ENCODE measurements around the gene GRIA3.

GRIA3 gene

DNA sequence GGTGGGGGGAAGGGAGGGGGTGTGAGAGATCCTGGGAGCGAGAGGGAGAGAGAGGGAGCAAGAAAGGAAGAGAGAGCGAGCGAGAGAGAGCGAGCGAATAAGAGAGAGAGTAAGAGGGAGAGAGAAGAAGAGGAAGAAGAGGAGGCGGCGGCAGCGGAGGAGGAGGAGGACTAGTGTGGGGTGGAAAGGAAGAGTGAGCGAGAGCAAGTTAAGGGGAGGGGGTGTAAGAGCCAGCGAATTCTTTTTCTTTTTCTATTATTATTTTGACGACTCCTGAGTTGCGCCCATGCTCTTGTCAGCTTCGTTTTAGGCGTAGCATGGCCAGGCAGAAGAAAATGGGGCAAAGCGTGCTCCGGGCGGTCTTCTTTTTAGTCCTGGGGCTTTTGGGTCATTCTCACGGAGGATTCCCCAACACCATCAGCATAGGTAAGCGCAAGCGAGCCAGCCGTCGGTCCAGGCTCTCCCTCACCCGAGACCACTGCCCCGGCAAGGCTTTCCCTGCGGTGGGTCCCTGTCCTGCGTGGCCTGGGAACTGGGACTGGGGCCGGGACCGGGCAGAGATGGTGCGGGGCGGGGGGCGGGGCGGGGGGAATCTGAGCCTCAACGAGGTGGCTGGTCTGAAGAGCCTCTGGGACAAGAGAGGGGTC lies at the start of gene GRIA3:
GRIA3 (plus strand) TSS at position 60 of the 647 bp plus-strand sequence; CDS start at position 318, 258 bp downstream.
- no peak for DNase-seq (ENCODE audit: low spot score)

DNA sequence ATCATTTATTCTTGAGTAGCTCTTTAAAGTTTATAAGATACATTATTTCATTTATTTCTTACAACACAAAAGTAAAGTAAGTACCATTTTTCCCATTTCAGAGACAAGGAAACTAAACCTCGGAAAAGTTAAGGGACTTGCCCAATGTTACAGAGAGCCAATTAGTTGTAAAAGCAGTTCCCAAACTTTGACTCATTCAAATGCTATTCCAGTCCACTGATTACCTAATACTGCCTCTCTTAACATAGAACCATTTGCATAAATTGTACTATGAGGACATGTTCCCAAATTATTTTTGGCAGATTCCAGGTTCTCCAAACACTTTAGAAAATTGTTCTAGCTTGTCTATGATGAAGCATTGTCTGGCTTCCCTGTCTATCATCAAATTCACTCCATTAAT lies 45.6 kb upstream of the GRIA3 start:
- no peak for DNase-seq (ENCODE audit: low spot score)

DNA sequence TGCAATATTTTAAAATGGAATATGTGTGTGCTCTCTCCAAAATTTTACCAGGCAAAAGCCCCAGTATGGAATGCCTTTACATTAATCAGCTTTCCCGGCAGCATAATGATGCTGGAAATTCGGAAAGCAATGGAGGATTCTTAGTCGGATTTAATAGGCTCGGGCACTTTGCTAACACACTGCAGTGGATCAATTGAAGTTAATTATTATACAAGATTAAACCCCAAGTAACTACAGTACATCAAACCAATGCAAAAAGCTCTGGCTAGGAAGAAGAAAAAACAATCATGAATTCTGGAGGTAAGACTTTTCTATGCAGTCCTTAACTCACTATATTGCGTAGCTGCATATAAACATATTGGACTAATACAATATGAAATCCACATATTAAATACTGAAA lies 43.6 kb upstream of the GRIA3 start:
- DNase-seq (ENCODE audit: low spot score): no peak

DNA sequence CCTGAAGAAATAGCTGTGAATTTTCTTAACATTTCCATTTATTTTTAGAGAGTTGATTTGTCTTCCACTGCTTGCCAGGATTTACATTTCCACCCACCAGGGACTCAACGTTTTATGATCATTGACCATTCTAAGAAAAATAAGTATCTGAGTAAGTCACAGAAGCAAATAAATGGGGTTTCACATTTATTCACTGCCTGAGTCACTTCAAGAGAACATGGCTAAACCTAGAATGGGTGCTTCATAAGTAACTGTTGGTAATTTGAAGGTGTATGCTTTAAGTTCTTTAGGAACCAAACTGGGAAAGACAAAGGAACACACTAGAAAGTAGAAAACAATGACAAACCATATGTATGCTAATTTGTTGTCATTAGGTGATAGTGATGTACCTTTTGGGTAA lies 43.2 kb upstream of the GRIA3 start:
- DNase-seq (ENCODE audit: low spot score): no peak

DNA sequence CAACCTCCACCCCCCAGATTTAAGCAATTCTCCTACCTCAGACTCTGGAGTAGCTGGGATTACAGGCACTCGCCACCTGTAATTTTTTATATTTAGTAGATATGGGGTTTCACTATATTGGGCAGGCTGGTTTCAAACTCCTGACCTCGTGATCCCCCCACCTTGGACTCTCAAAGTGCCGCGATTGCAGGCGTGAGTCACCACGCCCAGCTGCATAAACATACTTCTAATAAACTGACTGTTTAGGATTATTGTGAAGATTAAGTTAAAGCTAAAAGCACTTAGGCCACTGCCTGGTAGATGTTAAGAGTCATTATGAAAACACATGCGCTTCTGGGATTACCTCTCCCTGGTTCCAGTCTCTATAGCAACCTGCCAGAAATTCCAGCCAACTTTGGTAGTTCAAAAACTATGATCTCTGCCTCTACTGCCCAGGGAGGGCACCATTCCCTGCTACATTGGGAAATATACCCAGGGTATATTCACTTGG lies 30.2 kb upstream of the GRIA3 start:
- DNase-seq (ENCODE audit: low spot score): no peak

DNA sequence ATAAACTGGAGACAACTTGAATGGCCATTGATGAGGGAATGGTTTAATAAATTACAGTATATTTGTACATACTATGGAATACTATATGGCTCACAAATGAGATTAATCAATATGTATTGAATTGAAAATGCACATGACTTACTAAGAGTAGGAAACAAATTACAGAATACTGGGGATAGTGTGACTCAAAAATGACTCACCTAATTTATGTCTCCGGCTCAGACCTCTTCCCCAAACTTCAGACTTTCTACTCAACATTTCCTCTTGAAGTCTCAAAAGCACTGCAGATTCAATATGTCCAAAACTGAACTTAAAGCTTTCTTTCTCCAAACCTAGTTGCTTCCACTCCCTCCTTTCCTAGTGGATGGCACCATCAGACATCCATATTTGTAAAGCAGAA lies 28.8 kb upstream of the GRIA3 start:
- DNase-seq (ENCODE audit: low spot score): no peak

DNA sequence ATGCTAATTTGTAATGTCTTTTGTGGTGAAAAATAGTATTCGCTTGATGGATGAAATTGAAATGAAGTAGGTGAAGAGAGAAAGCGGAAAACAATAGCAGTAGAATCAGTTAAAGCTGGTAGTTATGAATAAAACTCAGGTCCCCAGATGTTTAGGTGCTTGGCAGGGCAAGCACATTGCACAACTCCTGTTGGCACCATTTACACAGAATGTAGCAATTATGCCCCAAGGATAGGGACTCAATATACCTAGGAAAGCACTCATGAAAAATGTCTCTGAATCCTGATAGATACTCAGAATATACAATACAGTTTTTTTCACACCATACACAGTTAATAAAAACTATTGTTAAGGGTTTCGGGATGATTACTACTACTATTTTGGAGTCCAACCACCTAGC lies 26.5 kb upstream of the GRIA3 start:
- DNase-seq (ENCODE audit: low spot score): no peak

DNA sequence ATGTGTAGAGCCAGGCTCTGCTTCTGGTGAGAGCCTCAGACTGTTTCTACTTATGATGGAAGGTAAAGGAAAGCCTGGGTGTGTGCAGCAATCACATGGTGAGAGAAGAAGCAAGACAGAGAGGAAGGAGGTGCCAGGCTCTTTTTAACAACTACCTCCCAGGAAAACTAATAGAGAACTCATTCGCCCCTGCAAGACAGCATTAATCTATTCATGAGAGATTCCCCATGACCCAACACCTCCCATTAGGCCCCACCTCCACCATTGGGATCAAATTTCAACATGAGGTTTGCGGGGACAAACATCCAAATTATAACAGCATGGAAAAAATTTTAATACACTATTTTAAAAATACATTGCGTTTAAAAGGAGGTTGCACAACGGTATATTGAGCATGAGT lies 24.7 kb upstream of the GRIA3 start:
- DNase-seq (ENCODE audit: low spot score): no peak

DNA sequence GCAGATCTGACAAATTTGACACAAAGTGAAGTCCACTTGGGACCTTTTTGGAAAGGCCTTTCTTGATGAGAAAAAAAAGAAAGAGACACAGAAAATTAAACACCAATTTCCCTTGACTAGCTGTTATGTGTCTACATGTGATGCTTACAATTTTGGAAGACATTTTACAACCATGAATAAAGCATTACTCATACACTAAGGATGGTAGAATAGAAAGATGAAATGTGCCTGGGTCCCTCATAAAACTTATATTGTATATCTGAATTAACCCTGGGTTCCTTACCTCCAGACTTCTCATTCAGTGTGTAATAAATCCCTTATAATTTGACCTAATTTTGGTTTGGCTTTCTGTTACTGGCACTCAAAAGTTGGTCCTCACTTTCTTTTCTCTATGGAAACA lies 16.5 kb upstream of the GRIA3 start:
- DNase-seq (ENCODE audit: low spot score): no peak

DNA sequence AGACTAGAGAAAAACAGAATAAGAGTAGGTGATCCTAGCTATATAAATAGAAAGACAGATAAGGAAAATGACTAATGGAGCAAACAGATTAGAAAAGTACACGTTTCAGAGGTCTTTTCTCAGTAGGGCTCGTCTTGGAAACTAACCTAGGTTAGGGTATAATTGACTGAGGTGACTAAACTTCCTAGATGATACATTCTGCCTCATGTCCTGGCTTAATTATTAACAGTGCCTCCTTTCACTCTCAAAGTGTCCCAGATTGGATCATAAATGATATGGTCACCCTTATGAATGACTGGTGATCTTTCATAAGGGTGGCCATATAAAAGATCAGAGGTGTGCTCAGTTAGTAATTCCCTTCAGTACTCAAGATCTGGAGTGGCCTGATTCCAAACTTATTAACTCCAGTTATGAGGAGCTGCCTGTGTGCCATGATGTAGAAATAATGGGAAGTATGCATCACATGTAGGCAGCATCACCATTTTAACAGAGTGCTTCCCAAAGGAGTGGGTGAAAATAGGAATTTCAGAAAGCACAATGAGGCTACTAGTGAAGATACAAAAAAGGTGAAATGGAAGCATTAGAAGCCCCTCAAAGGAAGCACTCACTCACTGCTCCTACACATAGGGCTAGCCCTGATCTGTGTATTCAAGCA lies 14.7 kb upstream of the GRIA3 start:
- no peak for DNase-seq (ENCODE audit: low spot score)

DNA sequence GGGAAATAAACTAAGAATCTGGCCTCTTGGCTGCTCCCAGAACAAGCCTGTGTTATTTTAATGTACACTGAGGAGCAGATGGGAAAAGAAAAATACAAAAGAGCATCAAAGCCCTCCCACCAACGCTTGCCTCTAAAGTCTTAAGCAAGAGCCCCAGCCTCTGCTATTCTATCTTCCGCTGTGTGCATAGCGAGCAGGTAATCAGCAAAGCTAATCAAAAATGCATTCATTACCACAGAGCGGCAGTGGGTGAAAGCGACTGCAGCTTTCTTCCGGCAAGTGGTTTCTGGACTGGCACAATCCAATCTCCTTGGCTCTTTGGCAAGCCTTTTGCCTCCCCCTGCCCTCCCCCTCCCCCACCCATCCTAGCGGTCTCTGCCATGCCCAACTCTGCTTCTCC lies 13.5 kb upstream of the GRIA3 start:
- DNase-seq (ENCODE audit: low spot score): no peak

DNA sequence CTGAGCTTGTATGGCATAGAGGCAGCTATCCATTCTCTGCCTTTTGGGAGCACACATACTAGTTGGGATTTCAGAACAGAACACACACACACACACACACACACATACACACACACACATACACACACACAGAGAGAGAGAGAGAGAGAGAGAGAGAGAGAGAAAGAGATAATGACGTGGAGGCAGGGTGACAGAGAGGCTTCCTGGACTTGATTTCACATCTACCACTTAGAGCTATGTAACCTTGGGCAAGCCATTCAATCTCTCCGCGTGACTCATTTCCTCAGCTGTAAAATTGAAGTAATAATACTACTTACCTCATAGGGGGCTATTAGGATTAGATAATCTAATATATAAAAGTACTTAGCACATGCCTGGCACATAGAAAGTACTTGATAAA lies 12.3 kb upstream of the GRIA3 start:
- DNase-seq (ENCODE audit: low spot score): no peak

DNA sequence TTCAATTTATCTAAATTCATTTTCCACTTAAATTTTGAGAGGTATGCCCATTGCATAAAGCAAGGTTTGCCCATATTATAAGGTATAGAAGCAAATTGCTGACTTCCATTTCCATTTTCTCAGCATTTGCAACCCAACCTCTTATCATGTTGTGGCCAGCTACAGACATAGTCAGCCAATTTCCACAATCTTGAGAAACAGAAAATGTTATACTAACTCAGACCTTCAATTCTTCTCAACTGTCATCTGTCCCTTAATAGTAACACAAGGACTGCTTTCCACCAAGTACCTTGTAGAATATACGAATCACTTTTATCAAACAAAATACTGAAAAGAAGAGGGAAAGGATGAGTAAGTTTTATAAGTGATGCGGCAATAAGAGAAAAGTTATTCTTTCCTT lies 11.2 kb upstream of the GRIA3 start:
- no peak for DNase-seq (ENCODE audit: low spot score)

DNA sequence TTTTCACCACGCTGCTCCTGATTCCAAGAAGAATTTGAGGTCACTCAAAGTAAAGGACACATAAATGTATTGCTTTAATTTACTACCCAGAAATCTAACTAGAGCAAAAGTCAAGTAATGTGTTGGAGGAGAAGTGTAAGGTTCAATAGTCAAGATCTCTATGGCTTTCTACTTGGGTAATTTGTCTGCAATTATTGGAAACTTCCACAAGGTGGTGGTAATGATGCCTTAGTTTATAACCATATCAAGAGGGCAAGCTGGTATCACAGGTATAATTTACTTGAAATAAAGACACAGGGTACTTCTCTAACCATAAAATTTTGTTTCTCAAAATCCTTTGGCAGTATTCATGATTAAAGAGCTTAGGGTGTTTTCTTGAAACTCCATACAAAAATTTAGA lies 10.2 kb upstream of the GRIA3 start:
- DNase-seq (ENCODE audit: low spot score): no peak

DNA sequence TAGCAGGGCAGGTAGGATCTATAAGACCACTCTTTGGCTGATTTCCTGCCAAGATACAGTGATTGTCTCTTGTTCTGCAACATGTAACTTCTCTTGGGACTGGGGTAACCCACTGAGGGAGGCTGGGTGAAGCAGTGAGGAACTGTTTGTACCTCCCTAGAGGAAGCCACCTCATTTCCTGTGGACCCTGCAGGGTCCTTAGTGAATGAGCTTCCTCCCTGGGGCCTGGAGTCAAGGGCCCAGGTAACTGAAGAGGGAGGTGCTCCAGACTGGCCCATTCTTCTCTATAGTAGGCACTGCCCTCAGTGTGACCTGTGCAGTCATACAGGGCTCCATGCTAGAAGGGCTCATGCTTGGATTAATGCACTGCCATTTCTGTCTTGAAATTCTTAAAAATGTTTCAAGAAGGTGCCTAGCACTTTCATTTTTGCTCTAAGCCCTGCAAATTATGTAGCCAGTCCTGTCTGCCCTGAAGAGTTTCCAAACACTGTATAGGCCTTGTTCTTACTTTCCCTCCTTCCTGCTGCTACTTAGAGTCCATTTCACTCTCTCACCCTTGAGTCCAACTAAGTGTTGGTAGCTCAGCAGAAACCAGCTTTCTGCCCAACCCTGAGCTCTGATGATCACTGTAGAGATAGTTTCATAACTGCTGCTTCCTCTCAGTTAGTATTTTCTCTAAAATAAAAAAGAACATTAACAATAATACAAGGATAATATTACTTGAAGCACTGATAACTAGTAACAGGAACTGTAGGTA lies 8.5 kb upstream of the GRIA3 start:
- no peak for DNase-seq (ENCODE audit: low spot score)

DNA sequence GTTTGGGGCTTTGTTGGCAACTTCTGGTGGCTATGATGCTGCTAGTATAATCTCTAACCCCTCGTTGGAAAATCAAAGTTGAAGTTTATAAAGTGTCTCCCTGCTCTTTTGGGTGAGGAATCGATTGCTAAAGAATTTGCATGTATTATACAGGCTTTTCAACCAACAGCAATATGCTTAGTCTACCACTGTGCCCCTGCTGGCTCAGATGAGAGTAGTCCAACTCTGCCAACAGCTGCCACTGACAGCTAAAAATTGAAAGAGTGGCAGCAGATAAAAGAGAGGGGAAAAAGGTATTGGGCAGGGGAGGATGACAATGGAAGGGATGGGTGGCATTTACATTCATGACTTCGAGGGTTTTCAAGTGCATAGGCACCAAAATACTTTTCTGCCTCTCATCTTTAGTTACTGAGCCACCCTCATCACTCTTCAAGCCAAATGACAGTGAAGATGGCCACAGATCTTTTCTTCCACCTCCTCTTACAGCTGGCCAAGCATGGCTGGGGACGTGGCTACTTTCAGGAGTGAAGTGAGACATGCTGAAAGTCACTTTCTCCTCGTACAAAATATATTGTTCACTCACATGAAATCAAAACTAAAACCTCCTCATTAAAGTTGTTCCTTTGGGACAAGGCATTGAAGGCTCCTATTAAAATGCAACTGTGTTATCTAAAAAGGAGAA lies 2.7 kb upstream of the GRIA3 start:
- no peak for DNase-seq (ENCODE audit: low spot score)

DNA sequence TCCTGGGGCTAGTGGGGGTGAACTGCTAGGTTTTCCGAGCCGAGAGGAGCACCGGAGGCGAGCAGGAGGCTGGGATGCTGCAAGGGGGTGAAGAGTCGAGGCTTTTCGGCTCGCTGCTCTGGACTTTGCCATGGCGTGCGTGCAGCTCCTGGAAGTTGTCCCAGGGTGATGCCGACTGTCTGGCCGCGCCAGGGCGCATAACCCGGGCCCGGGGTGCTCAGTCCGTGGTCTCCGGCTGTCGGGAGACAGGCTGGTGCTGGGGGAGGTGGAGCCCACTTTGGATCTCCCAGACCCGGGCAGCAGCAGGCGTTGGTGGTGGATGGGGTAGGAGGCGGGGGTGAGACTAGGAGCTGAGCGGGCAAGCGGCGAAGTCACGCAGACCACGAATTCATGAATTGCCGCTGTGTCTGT lies 793 bp downstream of the GRIA3 start:
- DNase-seq (ENCODE audit: low spot score): no peak

DNA sequence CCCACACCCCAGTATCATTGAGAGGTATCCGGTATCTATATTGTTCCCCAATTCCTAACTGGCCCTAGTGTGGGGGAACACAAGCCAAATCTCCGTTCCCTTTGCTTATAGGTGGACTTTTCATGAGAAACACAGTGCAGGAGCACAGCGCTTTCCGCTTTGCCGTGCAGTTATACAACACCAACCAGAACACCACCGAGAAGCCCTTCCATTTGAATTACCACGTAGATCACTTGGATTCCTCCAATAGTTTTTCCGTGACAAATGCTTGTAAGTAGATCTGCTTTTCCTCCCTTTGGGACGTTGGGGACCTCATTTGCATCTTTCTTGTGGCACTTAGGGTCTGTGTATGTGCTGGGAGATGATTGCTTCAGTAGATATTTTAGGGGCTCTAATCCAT lies 1.6 kb downstream of the GRIA3 start:
- no peak for DNase-seq (ENCODE audit: low spot score)

DNA sequence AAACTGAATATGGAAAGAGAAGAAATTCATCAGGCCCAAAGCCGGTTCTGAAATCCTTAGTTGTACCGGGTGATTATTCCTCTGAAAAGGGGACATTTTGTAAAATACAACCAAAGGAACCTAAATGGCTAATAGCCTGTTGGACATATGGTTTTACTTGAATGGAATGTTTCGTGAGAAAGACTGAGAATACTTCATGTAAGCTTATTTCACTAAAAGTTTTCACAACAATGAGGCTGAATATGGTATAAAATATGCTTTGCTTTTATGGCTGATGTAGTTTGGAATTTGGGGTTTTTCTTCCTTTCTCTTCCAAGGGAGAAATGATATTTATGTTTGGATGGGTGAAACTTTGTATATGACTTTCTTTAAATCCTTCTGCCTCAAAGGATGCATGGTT lies 2.7 kb downstream of the GRIA3 start:
- DNase-seq (ENCODE audit: low spot score): no peak

DNA sequence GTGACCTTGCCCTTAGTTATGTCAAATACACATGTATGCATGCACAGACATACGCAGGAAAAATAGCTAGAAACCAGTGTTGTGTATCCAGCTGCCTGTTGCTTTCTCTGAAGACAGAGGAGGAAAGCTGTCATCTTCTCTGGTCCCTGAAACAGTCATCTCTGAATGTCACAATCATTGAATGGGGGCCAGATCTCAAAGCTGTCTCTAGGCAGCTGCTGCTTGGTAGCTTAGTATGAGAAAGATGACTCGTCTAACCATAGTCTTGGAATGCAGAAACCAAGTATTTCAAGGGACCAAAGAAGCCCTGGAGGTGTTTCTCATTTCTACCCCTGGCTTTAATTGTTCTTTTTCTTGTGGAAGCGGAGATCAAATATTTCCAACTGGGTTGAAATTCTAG lies 4.0 kb downstream of the GRIA3 start:
- DNase-seq (ENCODE audit: low spot score): peak; percentile 15

DNA sequence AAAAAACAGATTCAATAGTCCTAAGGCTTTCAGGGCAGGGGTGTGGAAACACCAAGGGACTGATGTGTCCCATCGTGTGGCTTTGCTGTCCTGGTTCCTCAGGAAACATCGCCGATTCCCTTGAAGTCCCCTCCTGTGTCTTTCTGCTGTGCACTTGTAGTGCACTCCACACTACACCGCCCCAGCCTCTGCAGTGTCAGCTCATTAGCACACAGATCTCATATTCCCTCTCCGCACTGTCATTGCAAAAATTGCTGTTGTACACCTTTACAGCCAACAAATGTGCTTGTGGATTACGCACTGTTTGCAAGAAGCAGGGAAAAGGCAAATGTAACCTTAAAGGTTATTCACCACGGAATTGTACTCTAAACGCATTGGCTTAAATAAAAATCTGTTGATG lies 5.3 kb downstream of the GRIA3 start:
- no peak for DNase-seq (ENCODE audit: low spot score)

DNA sequence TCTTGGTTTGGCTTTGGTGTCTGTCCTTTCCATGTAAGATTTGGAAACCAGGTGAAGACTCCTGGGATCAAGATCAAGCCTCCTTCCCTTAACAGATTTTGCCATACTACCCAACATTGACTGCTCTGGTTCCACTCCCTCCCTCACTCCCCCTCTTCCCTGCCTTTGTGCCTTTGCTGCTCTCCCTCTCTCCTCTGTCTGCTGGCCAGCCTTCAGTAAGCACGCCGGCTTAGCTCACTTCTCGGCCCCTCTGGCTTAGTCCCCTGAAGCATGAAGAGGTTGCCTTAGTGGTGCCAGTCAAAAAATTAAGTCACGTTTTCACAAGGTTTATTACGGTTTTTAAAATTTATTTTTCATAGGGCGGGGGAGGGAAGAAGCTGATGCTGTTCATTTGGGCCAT lies 6.0 kb downstream of the GRIA3 start:
- no peak for DNase-seq (ENCODE audit: low spot score)

DNA sequence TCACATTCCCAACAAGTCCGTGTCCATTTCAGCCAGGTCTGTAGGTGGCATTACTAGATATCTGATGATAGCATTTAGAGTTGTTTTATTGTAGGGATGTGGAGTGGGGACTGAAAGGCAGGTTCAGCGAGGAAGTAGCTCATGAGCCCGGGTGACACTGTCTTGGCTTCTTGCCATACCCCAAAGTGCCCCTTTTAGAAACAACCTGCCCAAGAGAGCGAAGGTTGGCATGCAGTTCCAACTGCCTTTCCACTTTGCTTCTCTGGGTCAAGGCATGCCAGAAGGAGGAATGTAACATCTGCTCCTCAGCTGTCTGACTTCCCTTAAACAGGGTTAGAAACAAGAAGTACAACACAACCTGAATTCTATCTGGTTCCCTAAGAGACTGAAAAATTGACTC lies 9.0 kb downstream of the GRIA3 start:
- no peak for DNase-seq (ENCODE audit: low spot score)
